ENCODE data around the gene CREBL2. TPM values are rescaled to one million over a fixed set of nuclear protein-coding genes. Genes with fewer than 3 reads are reported as not detected.

Gene CREBL2
- total RNA-seq, 1 experiment from 2014 or later, result 18.3 TPM

- no peak overlapping the region for H3K27ac ChIP-seq (ENCODE audit: insufficient read length, low read depth, low read length)
- H3K23me2 ChIP-seq (ENCODE audit: insufficient read length, low read depth, low read length, poor library complexity, severe bottlenecking), result no peaks in the 10 kb centered on the region
- Mint-ChIP-seq H3K4me1 (peaks cover 44 to 50% of the 10 kb centered on the region in 2 experiments), H3K27me3 (ENCODE audit: low read depth) (no peaks in the 10 kb centered on the region), H3K4me3 (no peak overlapping the region), H3K36me3 (ENCODE audit: insufficient read depth in 1 of 3, low read depth in 3 of 3) (peaks cover 0 to 6% (median 5%) of the 10 kb centered on the region in 3 experiments; a peak in 3 of 7 replicates), H3K27ac (no peak overlapping the region), H3K9me3 (no peaks in the 10 kb centered on the region; a peak in 1 of 5 replicates)
- H4K91ac ChIP-seq (ENCODE audit: insufficient read length, low read depth, low read length), result no peak overlapping the region
- no peak overlapping the region for H4K5ac ChIP-seq (ENCODE audit: insufficient read length, low read depth, low read length)
- H3K14ac ChIP-seq (ENCODE audit: insufficient read depth, low read length), result no peak overlapping the region
- DNase-seq, result no peak
- H3K23ac ChIP-seq (ENCODE audit: insufficient read length, low read depth, low read length), result no peak overlapping the region
- no peak overlapping the region for H3K56ac ChIP-seq (ENCODE audit: insufficient read length, low read depth, low read length)
- no peak overlapping the region for H2BK5ac ChIP-seq (ENCODE audit: insufficient read length, low read length)
- H2BK20ac ChIP-seq (ENCODE audit: low read depth, low read length, poor library complexity, severe bottlenecking), result no peak overlapping the region
- H3K18ac ChIP-seq (ENCODE audit: insufficient read length, low read depth, low read length), result no peak overlapping the region
- no peaks in the 10 kb centered on the region for H4K20me1 ChIP-seq (ENCODE audit: control insufficient read depth, insufficient read depth, insufficient read length)
- H3K4me2 ChIP-seq (ENCODE audit: insufficient read depth, insufficient read length, low read length), result no peak overlapping the region
- no peak overlapping the region for H2AK5ac ChIP-seq (ENCODE audit: insufficient read length, low read length)
- peaks cover 2% of the 10 kb centered on the region; the same call in 1 of the 2 replicates for H3K79me2 ChIP-seq (ENCODE audit: insufficient read depth, low read length)
- no peaks in the 10 kb centered on the region for H3K9me3 ChIP-seq (ENCODE audit: control insufficient read depth, low read depth, low read length)
- no peak overlapping the region for H3T11ph ChIP-seq (ENCODE audit: low read length)
- H4K8ac ChIP-seq (replicated peaks; ENCODE audit: insufficient read length, low read depth, low read length), result no peak overlapping the region
- no peaks in the 10 kb centered on the region for H3K27me3 ChIP-seq (ENCODE audit: insufficient read depth, low read length)
- no peak overlapping the region for H2BK120ac ChIP-seq (ENCODE audit: low read depth, low read length, poor library complexity, severe bottlenecking)
- no peak overlapping the region for H3K4ac ChIP-seq (ENCODE audit: low read depth, low read length)
- WGBS (ENCODE audit: extremely low coverage, insufficient read length, low lambda C conversion rate), result no CpG with 5 or more reads among the region's 2 CpGs
- H2AFZ ChIP-seq (ENCODE audit: low read length), result no peak overlapping the region
- peaks cover 2% of the 10 kb centered on the region; the same call in 1 of the 2 replicates for H3K4me1 ChIP-seq (ENCODE audit: insufficient read depth, low read length)
- no peak overlapping the region for H2BK12ac ChIP-seq (ENCODE audit: insufficient read length, low read depth, low read length)
- peaks cover 5% of the 10 kb centered on the region for H3K79me1 ChIP-seq (ENCODE audit: insufficient read depth, low read depth, low read length, poor library complexity, severe bottlenecking)
- H2BK15ac ChIP-seq (ENCODE audit: low read depth, low read length), result no peak overlapping the region
- H3K9ac ChIP-seq (ENCODE audit: extremely low read depth, insufficient read length, low read length), result no peak overlapping the region
- no peak for TF ChIP-seq CTCF (conservative IDR thresholded peaks at IDR 0.05)
These were observed 57.3 kb downstream of the CREBL2 start for GRCh38 chr12:12669020-12669419.
